Neural cell (in vitro differentiated cells): Measurements from ENCODE around the gene RFX8.

Experiments used
- CTCF ChIP-seq: fragments of 450-650 bp; IDR thresholded peaks from 2 replicates; pipeline ENCODE4 v1.5.1; 2014; ENCODE audit warnings: antibody characterized with exemption, mild to moderate bottlenecking, moderate library complexity; ENCODE audit not compliant: poor library complexity, severe bottlenecking
- EP300 ChIP-seq: fragments of 450-650 bp; conservative IDR thresholded peaks from 2 replicates; pipeline ENCODE4 v1.6.1; 2014; ENCODE audit warnings: antibody characterized with exemption, mild to moderate bottlenecking, moderate library complexity; ENCODE audit not compliant: poor library complexity, severe bottlenecking
- EZH2 ChIP-seq: fragments of 200-600, 300-800 bp; shearing (Covaris generic), sonication (generic); IDR thresholded peaks from 2 replicates; pipeline ENCODE4 v1.6.1; 2014; ENCODE audit warnings: antibody characterized with exemption, low read length, borderline replicate concordance, mild to moderate bottlenecking; ENCODE audit not compliant: insufficient read depth, poor library complexity, severe bottlenecking
- MXI1 ChIP-seq: fragments of 450-650 bp; conservative IDR thresholded peaks from 2 replicates; pipeline ENCODE4 v1.6.1; 2014; ENCODE audit warnings: antibody characterized with exemption, mild to moderate bottlenecking; ENCODE audit not compliant: poor library complexity, severe bottlenecking
- POLR2AphosphoS5 ChIP-seq: IDR thresholded peaks from 2 replicates; pipeline ENCODE4 v1.6.1; 2012
- RAD21 ChIP-seq: fragments of 450-650 bp; conservative IDR thresholded peaks from 2 replicates; pipeline ENCODE4 v1.6.1; 2014; ENCODE audit warnings: antibody characterized with exemption, mild to moderate bottlenecking, moderate library complexity
- REST ChIP-seq: IDR thresholded peaks from 2 replicates; pipeline ENCODE4 v1.6.1; 2012; ENCODE audit warnings: borderline replicate concordance
- SMC3 ChIP-seq: fragments of 450-650 bp; conservative IDR thresholded peaks from 2 replicates; pipeline ENCODE4 v1.6.1; 2014; ENCODE audit warnings: antibody characterized with exemption, mild to moderate bottlenecking, moderate library complexity; ENCODE audit not compliant: poor library complexity
- TAF1 ChIP-seq: IDR thresholded peaks from 2 replicates; pipeline ENCODE4 v1.6.1; 2012; ENCODE audit warnings: low read depth

DNA sequence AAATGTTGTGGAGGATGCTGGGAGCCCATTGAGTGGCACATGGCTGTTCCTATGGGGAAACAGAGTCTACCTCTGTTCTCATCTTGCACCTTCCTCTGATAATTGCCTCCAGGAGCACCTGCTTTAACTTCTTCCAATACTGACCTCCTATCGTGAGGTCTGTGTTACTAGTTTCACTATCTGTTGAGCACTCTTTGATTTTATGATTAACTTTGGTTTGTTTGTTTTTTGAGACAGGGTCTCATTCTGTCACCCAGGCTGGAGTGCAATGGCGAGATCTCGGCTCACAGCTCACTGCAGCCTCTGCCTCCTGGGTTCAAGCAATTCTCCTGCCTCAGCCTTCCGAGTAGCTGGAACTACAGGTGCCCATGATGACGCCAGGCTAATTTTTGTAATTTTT, 12.1 kb upstream of the RFX8 start:
- TF ChIP-seq EZH2 (no peak), RAD21 (no peak), CTCF (no peak), SMC3 (no peak), POLR2AphosphoS5 (no peak), EP300 (no peak), TAF1 (no peak), REST (no peak), MXI1 (no peak)
